Activated T-helper 1 cell treated with Interleukin-2 at 50 U/mL for 16 hours (primary cell): ENCODE measurements around the gene SIGLEC9.
"Not testable (repeated sequence)": the region's sequence is repeated elsewhere in the genome, so short reads cannot be mapped to it uniquely, and the experiment has no call there.

Source experiments
- DNase-seq: peaks from one replicate; pipeline ENCODE4 v3.0.0-alpha.2; 2020; ENCODE audit warnings: low read depth

Gene SIGLEC9

DNA sequence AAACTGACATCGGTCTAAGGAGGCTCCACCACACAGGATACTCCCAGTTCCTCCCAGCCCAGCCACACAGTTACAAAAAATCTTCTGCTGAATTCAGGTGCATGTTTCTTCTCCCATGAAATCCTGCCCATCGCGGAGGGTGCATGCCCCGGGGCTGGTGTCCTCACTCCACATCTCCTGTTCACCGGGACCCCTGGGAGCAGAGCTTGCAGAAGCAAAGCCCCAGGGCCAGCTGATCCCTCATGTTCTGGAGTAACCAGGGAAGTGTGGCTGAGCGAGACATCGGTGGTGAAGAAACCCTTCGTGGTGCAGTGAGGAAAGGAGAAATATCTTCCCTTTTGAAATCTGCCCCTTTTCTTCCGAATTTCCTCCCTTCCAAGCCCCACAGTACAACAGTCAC lies 904 bp upstream of the SIGLEC9 start:
- DNase-seq: no peak

DNA sequence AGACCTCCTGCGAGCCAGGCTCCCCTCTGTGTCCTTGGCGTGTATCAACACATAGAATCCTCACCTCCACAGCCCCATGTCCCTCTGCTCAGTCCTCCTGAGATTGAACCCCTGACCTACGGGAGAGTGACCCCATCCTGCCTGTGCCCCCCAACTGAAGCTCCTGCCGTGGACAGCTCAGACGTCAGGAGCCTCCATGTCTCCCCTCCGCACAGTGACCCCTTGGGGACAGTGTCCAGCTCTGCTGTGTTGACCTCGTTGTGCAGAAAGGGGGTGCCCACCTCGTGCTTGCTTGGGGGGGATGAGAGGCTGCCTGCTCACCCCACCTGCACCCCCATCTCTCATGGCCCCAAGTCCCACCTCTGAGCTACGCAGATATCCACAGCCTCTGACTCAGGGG lies 490 bp upstream of the SIGLEC9 start:
- no peak for DNase-seq

DNA sequence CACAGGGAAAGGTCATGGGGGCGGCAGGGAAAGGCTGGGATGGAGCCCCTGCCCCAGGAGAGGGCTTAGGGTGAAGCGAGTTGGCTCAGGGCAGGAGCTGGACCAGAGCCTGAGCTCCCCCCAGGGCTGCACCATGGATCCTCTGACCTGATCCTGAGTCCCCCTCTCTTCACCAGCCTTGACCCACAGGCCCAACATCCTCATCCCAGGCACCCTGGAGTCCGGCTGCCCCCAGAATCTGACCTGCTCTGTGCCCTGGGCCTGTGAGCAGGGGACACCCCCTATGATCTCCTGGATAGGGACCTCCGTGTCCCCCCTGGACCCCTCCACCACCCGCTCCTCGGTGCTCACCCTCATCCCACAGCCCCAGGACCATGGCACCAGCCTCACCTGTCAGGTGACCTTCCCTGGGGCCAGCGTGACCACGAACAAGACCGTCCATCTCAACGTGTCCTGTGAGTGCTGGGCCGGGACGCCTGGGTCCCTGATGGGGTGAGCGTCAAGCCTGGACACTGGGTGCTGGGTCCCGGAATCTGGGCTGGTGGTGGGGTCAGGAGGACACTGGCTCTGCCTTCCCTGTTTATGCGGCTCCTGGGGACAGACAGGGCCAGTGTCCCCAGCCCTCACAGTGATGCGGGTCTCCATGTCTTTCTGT lies 842 bp downstream of the SIGLEC9 start:
- no peak for DNase-seq

DNA sequence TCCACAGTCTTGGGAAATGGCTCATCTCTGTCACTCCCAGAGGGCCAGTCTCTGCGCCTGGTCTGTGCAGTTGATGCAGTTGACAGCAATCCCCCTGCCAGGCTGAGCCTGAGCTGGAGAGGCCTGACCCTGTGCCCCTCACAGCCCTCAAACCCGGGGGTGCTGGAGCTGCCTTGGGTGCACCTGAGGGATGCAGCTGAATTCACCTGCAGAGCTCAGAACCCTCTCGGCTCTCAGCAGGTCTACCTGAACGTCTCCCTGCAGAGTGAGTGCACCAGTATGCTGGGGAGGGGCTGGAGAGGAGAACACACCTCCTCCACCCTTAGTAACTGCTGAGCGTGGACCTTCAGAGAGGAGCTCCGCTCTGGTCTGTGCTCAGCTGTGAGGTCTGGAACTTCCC lies 2.3 kb downstream of the SIGLEC9 start:
- no peak for DNase-seq

DNA sequence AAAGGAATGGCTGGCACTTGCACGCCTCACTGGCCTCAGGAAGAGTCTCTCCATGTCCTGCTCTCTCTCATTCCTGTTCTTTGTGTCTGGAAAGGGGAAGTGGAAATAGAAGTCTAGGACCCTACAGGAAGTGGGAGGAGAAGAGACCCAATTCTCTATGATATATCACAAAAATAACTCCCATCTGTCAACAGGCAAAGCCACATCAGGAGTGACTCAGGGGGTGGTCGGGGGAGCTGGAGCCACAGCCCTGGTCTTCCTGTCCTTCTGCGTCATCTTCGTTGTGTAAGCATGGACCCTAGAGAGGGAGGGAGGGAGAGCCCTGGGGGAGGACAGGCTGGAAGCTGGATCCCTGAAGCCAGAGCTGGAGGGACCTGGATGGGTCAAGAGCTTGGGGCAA lies 3.0 kb downstream of the SIGLEC9 start:
- DNase-seq: no peak

DNA sequence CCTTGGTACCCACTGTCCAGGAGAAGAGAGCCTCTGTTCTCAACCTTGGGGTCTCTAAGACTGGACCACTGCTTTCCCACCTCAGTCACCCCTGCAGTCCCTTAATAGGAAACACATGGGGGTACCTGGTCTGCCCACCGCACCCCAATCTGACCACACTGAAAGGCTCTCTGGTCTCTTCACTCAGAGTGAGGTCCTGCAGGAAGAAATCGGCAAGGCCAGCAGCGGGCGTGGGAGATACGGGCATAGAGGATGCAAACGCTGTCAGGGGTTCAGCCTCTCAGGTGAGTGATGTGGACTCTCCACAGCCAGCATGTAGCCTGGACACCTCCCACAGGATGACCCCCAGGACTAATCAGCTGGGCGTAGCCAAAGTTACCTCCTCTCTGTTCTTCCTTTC lies 3.5 kb downstream of the SIGLEC9 start:
- no peak for DNase-seq

DNA sequence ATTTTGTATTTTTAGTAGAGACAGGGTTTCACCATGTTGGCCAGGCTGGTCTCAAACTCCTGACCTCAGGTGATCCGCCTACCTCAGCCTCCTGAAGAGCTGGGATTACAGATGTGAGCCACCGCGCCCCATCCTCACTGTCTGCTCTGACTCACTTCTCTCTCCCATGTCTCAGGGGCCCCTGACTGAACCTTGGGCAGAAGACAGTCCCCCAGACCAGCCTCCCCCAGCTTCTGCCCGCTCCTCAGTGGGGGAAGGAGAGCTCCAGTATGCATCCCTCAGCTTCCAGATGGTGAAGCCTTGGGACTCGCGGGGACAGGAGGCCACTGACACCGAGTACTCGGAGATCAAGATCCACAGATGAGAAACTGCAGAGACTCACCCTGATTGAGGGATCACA lies 5.0 kb downstream of the SIGLEC9 start:
- no peak for DNase-seq

DNA sequence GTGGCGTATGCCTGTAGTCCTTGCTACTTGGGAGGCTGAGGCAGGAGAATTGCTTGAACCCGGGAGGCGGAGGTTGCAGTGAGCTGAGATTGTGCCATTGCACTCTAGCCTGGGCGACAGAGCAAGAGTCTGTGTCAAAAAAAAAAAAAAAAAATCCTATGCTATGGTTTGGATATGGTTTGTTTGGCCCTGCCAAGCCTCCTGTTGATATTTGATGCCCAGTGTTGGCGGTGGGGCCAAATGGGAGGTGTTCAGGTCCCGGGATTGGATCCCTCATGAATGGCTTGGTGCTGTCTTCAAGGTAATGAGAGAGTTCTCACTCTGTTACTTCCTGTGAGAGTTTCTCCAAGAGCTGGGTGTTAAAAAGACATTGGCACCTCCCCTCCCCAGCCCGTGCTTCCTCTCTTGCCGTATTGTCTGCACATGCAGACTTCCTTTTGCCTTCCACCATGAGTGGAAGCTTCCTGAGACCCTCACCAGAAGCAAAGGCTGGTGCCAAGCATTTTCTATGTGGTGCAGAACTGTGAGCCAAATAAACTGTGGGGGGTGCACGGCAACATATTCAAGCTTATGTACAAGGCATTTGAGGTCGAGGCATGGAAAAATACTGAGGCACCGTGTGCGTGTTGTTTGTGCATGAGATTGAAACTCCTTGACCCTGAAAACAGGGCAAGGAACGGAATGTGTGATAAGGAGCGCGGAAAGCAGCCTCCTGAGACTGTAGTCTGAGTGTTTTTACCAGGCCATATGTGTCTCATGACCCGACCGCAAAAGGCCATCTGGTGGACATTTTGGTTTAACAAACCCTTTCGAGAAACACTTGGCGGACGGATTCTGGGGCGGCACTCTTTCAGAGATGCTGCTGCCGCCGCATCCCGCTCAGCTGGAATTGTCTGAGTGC lies 7.3 kb downstream of the SIGLEC9 start:
- DNase-seq: no peak

DNA sequence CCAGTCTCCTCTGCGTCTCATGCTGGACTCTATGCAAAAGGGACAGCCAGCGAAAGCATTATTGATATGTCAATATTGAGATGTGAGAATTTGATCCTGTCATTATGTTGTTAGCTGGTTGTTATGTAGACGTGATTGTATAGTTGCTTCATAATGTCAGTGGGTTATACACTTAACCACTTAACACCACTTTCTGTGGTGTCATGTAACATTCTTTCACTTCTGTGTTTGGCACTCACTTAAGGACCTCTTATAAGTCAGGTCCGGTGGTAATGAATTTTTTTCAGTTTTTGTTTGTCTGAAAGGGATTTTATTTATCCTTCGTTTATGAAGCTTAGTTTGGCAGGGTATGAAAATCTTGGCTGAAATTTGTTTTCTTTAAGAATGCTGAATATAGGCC lies 10.3 kb downstream of the SIGLEC9 start:
- DNase-seq: no peak

DNA sequence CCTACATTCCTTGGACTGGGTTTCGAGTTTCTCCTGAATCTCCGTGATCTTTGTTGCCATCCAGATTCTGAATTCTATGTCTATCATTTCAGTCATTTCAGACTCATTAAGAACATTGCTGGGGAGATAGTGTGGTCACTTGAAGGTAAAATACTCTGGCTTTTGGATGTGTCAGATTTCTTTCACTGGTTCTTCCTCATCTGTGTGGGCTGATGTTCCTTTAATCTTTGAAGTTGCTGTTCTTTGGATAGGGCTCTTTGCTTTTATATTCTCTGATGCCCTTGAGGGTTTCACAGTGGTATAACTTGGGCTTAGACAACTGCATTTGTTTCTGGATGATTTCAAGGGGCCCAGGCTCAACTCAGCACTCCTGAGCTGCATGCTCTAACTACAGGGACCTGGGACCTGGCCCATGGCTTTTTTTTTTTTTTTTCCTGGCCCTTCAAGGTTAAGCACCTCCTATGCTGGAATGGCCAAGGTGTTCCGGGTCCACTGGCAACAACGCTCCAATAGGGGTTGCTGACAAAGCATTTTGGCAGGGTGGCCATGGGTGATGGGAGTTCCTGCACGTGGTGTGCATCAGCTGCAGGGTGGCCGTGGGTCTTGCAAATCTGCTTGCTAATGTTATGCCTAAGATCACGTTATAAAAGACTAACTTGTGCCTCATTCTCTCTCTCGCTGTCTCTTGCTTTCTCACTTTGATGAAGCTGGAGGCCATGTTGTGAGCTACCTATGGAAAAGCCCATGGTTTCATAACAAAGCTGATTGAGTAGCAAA lies 11.5 kb downstream of the SIGLEC9 start:
- DNase-seq: no peak

DNA sequence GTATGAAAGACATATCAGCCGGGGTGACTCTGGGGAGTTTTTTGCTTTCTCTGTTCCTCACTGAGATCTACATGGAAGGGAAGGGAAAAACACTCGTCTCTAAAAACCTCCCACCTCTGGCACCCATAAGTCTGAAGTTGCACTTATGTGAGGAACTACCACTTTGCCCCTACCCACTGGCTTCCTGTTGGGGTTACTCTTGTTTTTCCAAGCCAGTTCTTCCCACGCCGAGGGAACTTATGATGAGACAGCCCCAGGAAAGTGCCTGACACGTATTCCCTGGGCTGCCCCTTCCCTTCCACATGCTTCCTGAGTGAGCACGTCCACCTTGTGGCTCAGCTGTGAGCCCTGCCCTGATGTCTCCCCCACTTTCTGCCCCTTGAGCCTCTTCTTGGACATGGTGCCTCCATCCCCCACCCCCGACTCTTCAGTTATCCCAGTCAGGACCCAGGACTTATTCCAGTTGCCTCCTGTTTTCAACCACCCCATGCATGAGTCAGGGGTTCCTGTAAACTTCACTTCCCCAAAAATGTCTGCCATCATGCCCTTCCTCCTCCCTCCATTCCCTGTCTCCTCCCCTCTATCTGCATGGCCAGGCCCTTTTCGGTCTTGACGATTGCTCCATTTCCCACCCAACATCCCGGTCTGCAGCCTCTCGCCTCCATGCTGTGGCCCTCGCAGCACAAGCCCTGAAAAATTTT lies 12.3 kb downstream of the SIGLEC9 start:
- DNase-seq: no peak

DNA sequence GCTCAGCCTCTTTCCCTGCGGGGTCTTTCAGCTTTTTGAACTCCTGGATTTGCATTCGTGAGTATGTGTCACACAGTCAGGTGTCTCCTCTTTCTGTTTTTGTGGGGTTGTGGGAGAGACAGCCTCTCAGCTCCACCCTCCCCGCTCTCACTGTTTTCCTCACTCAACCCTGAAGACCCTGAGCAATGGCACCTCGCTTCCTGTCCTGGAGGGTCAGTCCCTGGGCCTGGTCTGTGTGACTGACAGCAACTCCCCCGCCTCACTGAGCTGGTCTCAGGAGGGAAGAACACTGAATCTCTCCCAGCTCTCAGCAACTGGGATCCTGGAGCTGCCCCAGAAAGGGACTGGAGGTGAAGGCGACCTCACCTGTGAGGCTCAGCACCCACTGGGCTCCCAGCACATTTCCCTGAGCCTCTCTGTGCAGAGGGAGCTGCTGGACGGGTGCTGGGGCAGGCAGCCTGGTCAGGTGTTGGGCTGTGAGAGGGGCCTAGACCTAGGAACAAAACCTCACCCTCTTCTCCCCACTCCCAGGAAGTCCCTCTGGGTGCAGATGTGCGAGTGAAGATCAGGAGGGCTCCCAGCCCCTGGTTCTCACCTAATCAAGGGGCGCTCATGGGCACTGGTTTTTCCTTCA lies 13.2 kb downstream of the SIGLEC9 start:
- no peak for DNase-seq

DNA sequence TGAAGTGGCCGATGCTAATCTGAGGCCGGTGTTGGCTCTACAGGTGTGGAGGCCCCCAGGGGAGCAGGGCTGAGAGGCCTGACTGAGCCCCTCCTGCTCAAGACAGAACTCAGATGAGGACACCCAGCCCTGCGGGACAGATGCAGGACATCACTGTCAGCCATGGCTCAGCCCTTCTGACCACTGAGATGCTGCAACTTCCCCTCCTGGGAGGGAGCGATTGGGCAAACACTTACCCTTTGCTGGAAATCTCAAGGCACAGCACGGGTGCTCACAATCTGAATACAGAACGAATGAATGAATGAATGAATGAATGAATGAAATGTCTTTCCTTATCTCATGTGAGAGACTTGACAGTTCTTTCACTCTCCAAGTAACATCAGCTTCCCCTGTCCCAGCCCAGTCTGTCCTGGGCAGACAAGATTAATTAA lies 13.9 kb downstream of the SIGLEC9 start:
- DNase-seq: no peak

DNA sequence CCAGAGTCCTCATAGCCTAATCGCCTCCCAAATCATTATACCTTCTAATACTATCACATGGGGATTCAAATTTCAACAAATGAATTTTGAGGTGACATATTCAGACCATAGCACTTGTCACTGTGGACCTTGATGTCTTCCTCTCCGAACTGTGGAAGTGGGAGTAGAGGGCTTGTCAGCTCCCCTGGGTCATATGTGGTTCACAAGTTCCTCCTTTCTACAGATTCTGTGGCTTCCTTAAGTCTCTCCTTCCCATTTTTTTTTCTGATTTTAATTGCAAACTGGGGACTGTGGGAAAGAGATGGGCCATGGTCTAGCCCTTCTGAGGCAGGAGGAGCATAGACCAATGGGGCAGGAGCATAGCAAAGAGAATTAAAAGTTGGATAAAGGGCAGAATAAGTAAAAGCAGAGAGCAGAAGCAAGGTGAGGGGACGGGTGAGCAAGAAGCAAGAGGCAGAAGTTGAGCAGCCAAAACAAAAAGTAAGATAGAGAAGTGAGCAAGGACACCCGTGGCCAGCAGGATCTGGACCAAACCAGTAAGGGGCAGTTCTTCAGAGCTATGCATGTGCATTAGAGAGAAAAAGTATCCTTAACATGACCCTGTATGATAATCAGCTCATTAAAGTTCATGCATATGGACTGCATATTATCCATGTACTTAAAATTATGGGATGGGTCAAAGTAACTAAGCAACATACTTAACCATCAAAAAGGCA lies 14.8 kb downstream of the SIGLEC9 start:
- no peak for DNase-seq

DNA sequence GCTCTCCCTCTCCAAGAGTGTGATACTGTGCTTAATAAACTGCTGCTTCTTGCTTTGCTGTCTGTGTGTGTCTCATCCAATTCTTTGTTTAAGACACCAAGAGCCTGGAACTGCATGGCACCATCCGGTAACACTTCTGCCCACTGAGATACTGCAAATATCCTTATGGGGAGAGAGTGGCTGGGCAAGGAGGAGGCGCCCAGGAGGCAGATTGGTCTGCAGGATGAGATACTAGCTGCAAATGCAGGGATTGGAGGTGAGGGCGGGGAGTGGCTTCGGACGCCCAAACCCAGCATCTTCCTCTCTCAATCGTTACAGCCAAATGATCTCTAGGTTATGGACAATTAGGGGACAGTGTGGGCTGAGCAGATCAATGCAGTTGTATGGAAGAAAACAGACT lies 15.7 kb downstream of the SIGLEC9 start:
- no peak for DNase-seq

DNA sequence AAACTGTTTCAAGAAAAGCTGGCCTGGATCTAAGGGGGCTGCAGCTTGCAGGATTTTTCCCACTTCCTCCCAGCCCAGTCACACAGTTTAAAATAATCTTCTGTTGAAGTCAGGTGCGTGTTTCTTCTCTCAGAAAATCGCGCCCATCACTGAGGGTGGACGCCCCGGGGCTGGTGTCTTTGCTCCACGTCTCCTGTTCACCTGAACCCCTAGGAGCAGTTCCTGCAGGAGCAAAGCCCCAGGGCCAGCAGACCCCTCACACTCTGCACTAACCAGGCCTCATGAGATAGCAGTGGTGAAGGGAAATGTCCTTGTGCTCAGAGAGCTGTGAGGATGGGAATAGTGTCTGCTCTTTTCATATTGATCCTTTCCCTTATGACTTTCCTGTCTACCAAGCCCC lies 16.5 kb downstream of the SIGLEC9 start:
- no peak for DNase-seq

DNA sequence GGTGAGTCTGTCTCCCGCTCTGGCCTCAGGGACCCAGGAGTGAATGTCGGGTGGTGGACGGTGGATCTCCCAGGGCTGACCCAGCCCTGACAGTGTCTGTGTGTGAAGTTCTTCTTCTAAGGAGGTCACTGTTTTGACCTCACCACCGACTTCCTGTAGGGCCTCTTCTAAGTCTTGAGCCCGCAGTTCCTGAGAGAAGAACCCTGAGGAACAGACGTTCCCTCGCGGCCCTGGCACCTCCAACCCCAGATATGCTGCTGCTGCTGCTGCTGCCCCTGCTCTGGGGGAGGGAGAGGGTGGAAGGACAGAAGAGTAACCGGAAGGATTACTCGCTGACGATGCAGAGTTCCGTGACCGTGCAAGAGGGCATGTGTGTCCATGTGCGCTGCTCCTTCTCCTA lies 17.4 kb downstream of the SIGLEC9 start, which contains the start of gene SIGLEC7:
Gene SIGLEC7 (plus strand): TSS at position 183 of the 400 bp plus-strand sequence. CDS start 69 bp downstream, at position 252.
- DNase-seq: no peak

DNA sequence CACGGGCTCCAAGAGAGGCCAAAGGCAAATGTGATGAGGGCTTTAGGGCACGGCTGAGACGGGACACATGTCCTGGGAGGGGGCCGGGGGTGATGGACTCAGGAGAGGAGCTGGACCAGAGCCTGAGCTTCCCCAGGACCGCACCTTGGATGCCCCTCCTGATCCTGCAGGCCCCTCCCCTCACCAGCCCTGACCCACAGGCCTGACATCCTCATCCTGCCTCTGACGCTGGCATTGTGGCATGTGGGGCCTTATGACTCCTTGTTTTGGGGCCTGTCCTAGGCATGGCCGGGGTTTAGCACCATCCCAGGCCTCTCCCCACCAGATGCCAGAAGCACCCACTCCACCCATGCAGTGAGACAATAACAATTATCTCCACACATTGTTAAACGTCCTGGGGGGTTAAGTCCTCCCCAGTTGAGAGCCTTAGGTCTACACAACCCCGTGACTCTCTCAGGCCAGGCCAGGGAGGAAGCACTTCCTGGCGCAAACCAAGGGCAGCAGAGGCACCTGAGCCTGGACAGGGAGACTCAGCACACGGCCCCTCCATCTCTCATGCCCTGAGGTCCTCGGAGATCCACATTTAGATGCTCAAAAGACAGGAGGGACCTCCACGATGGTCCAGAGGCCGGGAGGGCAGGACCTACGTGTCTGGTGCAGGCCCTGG lies 18.2 kb downstream of the SIGLEC9 start:
- DNase-seq: not testable (repeated sequence)

DNA sequence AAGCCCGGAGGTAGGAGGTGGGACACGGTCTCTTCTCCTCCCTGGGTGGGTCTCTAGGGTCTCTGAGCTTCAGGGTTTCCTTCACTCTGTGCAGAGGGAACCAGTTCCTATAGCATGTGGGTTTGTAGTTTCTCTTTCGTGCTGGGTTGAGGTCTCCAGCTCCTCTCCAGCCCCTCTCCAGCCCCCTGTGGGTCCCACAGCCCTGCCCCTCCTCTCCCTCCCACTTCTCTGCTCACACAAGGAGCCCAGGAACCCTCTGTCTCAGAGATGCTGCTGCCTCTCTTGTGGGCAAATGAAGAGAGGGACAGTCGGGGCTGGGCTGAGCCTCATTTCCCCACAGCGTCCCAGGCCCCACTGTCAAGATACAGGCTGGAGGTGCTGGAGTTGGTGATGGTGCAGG lies 18.8 kb downstream of the SIGLEC9 start:
- DNase-seq: no peak

DNA sequence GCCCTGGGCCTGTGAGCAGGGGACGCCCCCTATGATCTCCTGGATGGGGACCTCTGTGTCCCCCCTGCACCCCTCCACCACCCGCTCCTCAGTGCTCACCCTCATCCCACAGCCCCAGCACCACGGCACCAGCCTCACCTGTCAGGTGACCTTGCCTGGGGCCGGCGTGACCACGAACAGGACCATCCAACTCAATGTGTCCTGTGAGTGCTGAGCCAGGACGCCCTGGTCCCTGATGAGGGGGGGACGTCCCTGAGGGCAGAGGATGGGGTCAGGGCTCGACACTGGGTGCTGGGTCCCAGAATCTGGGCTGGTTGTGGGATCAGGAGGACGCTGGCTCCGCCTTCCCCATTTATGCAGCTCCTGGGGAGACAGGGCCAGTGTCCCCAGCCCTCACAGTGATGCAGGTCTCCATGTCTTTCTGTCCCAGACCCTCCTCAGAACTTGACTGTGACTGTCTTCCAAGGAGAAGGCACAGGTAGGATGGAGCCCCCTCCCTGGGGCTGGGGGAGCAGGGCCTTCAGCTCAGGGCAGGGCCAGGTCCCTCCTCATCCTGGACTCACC lies 19.9 kb downstream of the SIGLEC9 start:
- DNase-seq: no peak
